Mesothelial cell of epicardium (in vitro differentiated cells): ENCODE measurements around the gene MGMT. TPM values are rescaled to one million over a fixed set of nuclear protein-coding genes. Genes with fewer than 3 reads are reported as not detected.

ENCODE experiments used
- DNase-seq, 2 experiments: peaks; one replicate each; pipeline ENCODE4 v3.0.0; 2021; ENCODE audit warnings: low spot score in 2 of 2; ENCODE audit not compliant: unreplicated experiment in 2 of 2
- H3K27ac Mint-ChIP-seq: 2 replicates; pipeline ENCODE4 v1.8.0; 2021; ENCODE audit warnings: mixed read lengths
- H3K27me3 Mint-ChIP-seq: 2 replicates; pipeline ENCODE4 v1.8.0; 2021; ENCODE audit warnings: low read depth, mixed read lengths
- H3K36me3 Mint-ChIP-seq: 2 replicates; pipeline ENCODE4 v1.8.0; 2021; ENCODE audit warnings: mixed read lengths
- H3K4me1 Mint-ChIP-seq: 2 replicates; pipeline ENCODE4 v1.8.0; 2021; ENCODE audit warnings: mixed read lengths
- H3K4me3 Mint-ChIP-seq: 2 replicates; pipeline ENCODE4 v1.8.0; 2021; ENCODE audit warnings: mild to moderate bottlenecking, moderate library complexity, mixed read lengths
- H3K9me3 Mint-ChIP-seq: 2 replicates; pipeline ENCODE4 v1.8.0; 2021; ENCODE audit warnings: mixed read lengths
- total RNA-seq: library from RNA; stranded (reverse); gene quantifications from 3 replicates; pipeline ENCODE4 v1.2.1, GENCODE V29; 2021
- TF ChIP-seq, protein P1 (sequence below): fragments of 200-600 bp; sonication (generic); IDR thresholded peaks from one replicate; pipeline ENCODE4 v1.5.0; 2021; ENCODE audit warnings: antibody characterized with exemption; ENCODE audit not compliant: unreplicated experiment

The MGMT gene
- total RNA-seq, 1 donor from 2014 or later: 35.7 TPM

DNA sequence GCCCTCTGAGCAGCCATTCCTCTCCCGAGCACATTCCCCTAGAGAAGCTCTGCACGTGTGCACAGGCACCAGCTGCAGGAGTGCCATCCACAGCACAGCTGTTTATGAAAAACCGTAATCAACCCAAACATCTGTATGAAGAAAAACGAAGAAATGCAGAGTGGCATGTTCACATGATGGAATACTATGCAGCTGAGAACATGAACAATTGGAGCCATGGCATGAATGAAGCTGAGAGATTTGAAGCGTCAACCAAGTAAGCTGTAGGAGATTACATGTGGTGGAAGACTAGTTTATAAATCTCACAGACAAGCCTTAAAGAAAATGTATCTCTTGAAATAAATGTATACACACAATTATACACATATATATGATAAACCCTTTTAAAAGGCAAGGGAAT is 320.5 kb downstream of the MGMT start:
- TF ChIP-seq, protein P1, sequence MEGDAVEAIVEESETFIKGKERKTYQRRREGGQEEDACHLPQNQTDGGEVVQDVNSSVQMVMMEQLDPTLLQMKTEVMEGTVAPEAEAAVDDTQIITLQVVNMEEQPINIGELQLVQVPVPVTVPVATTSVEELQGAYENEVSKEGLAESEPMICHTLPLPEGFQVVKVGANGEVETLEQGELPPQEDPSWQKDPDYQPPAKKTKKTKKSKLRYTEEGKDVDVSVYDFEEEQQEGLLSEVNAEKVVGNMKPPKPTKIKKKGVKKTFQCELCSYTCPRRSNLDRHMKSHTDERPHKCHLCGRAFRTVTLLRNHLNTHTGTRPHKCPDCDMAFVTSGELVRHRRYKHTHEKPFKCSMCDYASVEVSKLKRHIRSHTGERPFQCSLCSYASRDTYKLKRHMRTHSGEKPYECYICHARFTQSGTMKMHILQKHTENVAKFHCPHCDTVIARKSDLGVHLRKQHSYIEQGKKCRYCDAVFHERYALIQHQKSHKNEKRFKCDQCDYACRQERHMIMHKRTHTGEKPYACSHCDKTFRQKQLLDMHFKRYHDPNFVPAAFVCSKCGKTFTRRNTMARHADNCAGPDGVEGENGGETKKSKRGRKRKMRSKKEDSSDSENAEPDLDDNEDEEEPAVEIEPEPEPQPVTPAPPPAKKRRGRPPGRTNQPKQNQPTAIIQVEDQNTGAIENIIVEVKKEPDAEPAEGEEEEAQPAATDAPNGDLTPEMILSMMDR: no peak
- Mint-ChIP-seq H3K4me1 (no peaks in the 10 kb centered on the region), H3K27me3 (no peaks in the 10 kb centered on the region), H3K27ac (no peak overlapping the region), H3K4me3 (no peak overlapping the region), H3K9me3 (peaks cover 29% of the 10 kb centered on the region), H3K36me3 (peaks cover 3% of the 10 kb centered on the region)
- DNase-seq: no peak

DNA sequence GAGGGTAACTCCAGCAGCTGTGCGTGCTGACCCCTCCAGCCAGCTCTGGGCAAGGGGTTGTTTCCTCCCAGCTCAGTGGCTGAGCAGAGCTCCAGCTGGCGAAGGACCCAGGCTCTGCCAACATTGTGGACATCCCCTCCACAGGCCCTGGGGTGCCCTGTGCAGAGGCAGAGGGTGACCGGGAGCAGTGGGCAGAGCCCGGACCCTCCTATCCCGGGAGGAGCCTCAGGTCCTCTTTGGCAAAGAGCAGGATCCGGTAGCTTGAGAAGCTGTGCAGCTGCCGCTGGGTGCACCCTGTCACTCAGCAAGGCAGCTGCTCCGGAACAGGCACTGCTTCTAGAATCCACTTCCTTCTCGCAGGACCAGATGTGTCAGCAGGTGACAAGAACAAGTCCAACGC is 321.2 kb downstream of the MGMT start:
- Mint-ChIP-seq H3K27me3 (no peaks in the 10 kb centered on the region), H3K27ac (no peak overlapping the region), H3K4me3 (no peak overlapping the region), H3K4me1 (no peaks in the 10 kb centered on the region), H3K9me3 (peaks cover 31% of the 10 kb centered on the region), H3K36me3 (peaks cover 7% of the 10 kb centered on the region)
- TF ChIP-seq, protein P1: no peak
- no peak for DNase-seq

DNA sequence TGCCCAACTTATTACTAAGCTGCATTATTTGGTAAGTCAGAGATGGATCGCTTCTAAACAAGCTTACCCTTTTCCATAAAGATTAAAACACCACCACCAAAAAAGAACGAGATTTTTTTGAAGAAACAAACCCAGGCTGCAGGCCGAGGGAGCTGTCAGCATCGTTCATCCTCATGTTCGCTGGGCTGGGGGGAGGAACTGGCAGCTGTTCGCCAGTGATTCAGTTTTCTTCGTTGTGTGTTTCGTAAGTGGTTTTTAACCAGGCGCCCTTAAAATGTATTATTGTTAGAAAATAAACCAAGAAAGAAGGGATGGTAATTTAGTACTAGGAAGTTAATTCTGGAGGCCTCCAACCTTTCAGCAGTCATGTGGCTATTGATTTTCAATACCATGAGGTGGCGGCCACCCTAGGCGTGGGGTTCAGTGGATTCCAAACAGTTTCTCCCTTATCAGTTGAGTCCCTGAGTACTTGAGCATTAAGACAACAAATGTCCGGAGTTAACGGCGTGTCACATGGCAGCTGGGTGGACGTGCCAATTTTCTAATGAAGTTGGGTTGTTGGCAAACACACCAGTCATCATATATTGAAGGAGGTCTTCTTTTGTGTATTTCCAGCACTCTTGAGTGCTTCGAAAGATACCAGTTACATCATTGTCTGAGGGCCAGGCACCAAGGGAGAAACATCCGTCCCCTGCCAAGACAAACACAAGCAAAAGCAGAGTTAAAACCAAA is 323.8 kb downstream of the MGMT start:
- Mint-ChIP-seq H3K4me1 (no peaks in the 10 kb centered on the region), H3K4me3 (no peak overlapping the region), H3K9me3 (peaks cover 31% of the 10 kb centered on the region), H3K36me3 (peaks cover 8% of the 10 kb centered on the region), H3K27me3 (no peaks in the 10 kb centered on the region), H3K27ac (no peak overlapping the region)
- TF ChIP-seq, protein P1: no peak
- no peak for DNase-seq

DNA sequence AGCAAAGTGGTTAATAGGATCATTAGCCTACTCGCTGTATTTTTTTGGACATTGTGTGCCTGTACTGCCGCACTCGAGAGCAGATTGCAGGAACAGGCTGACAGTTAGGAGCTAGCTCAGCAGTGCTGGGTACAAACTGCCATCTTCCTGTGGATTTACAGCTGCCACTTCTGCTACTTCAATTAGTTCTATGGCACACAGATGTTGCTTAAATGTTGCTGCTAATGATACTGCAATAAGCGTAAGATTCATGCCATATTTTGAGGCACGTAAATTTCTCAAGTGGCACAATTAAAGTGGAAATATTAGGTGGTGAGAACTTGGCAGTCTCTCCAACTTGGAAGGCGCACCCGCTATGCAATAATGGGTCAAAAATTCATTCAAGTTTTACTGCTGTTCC is 325.1 kb downstream of the MGMT start:
- no peak for DNase-seq
- Mint-ChIP-seq H3K4me1 (no peaks in the 10 kb centered on the region), H3K36me3 (peaks cover 8% of the 10 kb centered on the region), H3K9me3 (peaks cover 31% of the 10 kb centered on the region), H3K27ac (no peak overlapping the region), H3K27me3 (no peaks in the 10 kb centered on the region), H3K4me3 (no peak overlapping the region)
- TF ChIP-seq, protein P1: no peak

DNA sequence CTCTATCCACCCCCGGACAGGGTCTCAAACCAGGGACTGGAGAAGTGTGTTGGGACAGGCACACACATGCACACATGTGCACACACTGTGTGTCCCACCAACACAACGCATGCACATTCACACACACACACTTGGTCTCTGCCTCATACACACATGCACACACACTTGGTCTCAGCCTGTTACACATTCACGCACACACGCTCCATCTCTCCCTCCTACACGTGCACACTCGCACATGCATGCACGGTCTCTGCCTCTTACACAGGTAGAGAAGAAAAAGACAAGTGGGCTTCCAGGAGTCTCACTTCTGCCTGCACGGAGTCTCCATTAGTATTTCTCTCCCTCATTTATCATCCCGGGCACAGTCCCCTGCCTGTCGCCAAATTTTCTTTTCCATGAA is 325.8 kb downstream of the MGMT start:
- H3K27ac Mint-ChIP-seq: no peak overlapping the region
- TF ChIP-seq, protein P1: no peak
- no peaks in the 10 kb centered on the region for H3K27me3 Mint-ChIP-seq
- peaks cover 27% of the 10 kb centered on the region for H3K9me3 Mint-ChIP-seq
- H3K4me3 Mint-ChIP-seq: no peak overlapping the region
- peaks cover 5% of the 10 kb centered on the region for H3K36me3 Mint-ChIP-seq
- no peak for DNase-seq
- no peaks in the 10 kb centered on the region for H3K4me1 Mint-ChIP-seq
